HUES48 (cell line): ENCODE results near the gene NOTCH3.

Source experiments
- H3K27ac ChIP-seq: one replicate; pipeline ENCODE4 v1.7.0; 2013; ENCODE audit warnings: low read depth, low read length, inconsistent platforms
- H3K27me3 ChIP-seq: 2 replicates; pipeline ENCODE4 v1.6.1; 2013; ENCODE audit warnings: mild to moderate bottlenecking, low read length; ENCODE audit not compliant: control insufficient read depth, insufficient read depth
- H3K36me3 ChIP-seq: 2 replicates; pipeline ENCODE4 v1.6.1; 2013; ENCODE audit warnings: low read length; ENCODE audit not compliant: control insufficient read depth, insufficient read depth
- H3K4me1 ChIP-seq: 2 replicates; pipeline ENCODE4 v1.6.1; 2013; ENCODE audit warnings: mild to moderate bottlenecking, low read length; ENCODE audit not compliant: control insufficient read depth, insufficient read depth
- H3K4me3 ChIP-seq: 2 replicates; pipeline ENCODE4 v1.5.1; 2013; ENCODE audit warnings: mild to moderate bottlenecking, low read depth, low read length
- H3K9ac ChIP-seq: 2 replicates; pipeline ENCODE4 v1.6.1; 2013; ENCODE audit warnings: mild to moderate bottlenecking, low read depth, low read length, moderate library complexity
- H3K9me3 ChIP-seq: 2 replicates; pipeline ENCODE4 v1.6.1; 2013; ENCODE audit warnings: low read length; ENCODE audit not compliant: control insufficient read depth, insufficient read depth

NOTCH3 gene

GRCh38 chr19:15128162-15128770, 72.5 kb downstream of the NOTCH3 start:
- Histone ChIP-seq H3K27me3 (no peaks in the 10 kb centered on the region), H3K9ac (no peak overlapping the region), H3K36me3 (peaks cover 7% of the 10 kb centered on the region; the same call in 1 of the 2 replicates), H3K4me1 (no peaks in the 10 kb centered on the region), H3K4me3 (no peak overlapping the region), H3K9me3 (no peaks in the 10 kb centered on the region), H3K27ac (no peak overlapping the region)

- Histone ChIP-seq H3K4me3 (peak overlapping the region; percentile 39), H3K9ac (no peak overlapping the region), H3K27me3 (no peaks in the 10 kb centered on the region), H3K9me3 (no peaks in the 10 kb centered on the region), H3K36me3 (peaks cover 20% of the 10 kb centered on the region), H3K27ac (no peak overlapping the region), H3K4me1 (no peaks in the 10 kb centered on the region)
Measured at GRCh38 chr19:15126131-15126910, 74.5 kb downstream of the NOTCH3 start.

DNA sequence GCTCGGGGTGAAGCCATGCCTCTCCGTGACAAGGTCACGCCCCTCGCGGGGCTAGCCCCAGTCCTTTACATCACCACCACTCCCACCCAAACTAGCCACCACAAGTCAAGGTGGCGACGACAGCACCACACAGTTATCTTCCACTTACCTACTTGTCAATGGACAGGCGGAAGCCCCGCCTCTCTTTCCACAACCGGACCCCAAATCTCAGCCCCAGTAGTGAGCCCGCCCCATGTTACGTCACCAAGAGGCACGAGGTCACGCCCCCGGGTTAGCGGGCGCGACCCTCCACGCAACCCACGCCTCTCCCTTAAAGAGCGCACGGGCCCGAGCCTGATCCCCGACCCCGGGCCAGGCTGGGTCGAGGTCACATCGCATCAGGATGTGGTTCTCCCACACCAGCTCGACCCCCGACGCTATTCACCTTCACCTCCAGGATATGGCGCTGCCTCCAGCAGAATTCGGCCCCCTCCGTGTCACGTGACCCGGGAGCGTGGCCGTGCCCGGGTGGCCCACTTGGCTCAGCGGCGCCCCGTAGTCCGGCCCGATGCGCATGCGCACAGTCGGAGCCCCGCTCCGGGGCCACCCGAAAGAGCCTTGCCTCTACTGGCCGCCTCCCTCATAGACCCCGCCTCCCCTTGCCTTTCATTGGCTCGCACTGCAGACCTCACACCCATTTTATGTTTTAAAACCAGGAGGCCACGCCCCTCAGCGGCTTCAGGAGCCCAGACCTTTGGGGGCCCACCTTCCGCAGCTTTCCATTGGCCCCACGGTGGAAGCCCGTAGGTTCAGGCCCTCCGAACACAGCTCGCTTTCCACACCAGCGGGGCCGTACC, 75.3 kb downstream of the NOTCH3 start:
- Histone ChIP-seq H3K9ac (peak overlapping the region; percentile 84), H3K36me3 (peaks cover 29% of the 10 kb centered on the region), H3K27me3 (no peaks in the 10 kb centered on the region), H3K9me3 (no peaks in the 10 kb centered on the region), H3K4me3 (peak overlapping the region; percentile 88), H3K4me1 (no peaks in the 10 kb centered on the region), H3K27ac (peak overlapping the region; percentile 96)

DNA sequence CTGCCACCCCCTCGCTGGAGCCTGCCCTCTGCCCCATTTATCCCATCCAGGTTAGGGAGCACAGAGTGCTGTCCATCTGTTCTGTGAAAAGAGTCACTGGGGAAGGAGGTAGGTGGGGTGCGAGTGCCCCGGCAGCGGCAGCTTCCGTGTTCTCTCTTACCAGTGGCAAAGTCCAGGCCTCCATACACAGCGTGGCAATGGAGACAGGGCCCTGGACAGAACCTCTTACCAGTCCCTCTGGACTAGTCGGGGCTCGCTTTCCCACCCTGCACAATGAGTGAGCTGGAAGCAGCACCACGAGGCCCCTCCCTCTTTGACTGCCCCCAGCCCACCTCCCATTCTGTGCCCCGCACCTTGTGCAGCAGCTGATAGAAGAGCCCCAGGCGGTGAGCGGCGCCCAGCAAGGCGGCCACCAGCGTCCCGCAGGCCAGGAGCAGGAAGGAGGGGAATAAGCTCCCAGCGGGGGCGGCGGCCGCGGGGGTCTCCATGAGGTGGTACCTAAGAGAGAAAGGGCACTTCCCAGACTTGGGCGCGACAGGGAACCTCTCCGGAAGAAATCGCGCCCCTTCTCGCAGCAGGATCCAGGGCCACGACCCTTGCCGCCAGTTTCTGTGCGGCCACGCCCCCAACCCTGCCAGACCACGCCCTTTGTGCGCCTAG, 76.1 kb downstream of the NOTCH3 start:
- H3K9me3 ChIP-seq = no peaks in the 10 kb centered on the region

GRCh38 chr19:15123900-15124299, 76.9 kb downstream of the NOTCH3 start:
- Histone ChIP-seq H3K27ac (no peak overlapping the region), H3K4me1 (no peaks in the 10 kb centered on the region), H3K9ac (no peak overlapping the region), H3K36me3 (peaks cover 44% of the 10 kb centered on the region), H3K27me3 (no peaks in the 10 kb centered on the region), H3K9me3 (no peaks in the 10 kb centered on the region), H3K4me3 (peak overlapping the region; percentile 88; the same call in 1 of the 2 replicates)

More for the DNA sequence above, 76.1 kb downstream of the NOTCH3 start:
- H3K4me3 ChIP-seq = peak overlapping the region; percentile 88
- peak overlapping the region; percentile 32; the same call in 1 of the 2 replicates for H3K9ac ChIP-seq
- peaks cover 36% of the 10 kb centered on the region for H3K36me3 ChIP-seq
- no peaks in the 10 kb centered on the region for H3K4me1 ChIP-seq
- H3K27me3 ChIP-seq = no peaks in the 10 kb centered on the region
- H3K27ac ChIP-seq = peak overlapping the region; percentile 96

DNA sequence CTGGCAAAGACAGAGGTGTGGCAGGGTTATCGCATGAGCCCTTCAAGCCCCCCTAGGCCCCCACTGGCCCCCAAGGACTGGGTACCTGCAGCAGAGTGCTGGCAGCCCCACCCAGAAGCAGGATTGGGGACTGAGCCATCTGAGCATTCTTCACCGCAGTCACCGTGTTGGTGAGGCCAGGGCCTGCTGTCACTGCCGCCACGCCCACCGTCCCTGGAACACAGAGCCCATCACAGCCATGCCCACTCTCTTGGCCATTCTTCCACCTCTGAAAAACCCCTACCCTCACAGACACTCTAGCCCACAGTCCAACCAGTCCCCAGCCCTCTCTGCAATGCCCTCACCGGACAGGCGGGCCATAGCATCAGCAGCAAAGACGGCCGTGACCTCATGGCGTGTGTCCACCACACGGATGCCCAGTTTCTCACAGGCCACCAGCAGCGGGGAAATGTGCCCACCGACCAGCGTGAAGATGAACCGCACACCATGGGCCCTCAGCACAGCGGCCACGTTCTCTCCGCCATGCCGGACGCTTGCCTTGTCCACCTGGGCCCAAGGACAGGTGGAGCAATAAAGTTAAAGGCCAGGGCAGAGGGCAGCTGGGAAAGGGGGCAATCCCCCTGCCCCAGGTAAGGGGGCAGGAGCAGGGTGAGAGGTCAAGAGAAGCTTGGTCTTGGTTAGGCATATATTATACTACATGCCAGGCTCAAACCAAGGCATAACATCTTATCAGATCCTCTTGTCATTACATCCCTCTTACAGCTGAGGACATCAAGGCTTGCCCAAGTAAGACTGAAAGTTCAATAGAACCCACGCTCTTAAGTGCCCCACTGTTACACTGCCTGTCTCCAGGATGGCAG, 77.5 kb downstream of the NOTCH3 start:
- H3K27me3 ChIP-seq = no peaks in the 10 kb centered on the region
- no peak overlapping the region for H3K9ac ChIP-seq
- H3K9me3 ChIP-seq = no peaks in the 10 kb centered on the region
- no peak overlapping the region for H3K4me3 ChIP-seq
- H3K27ac ChIP-seq = no peak overlapping the region
- peaks cover 50% of the 10 kb centered on the region for H3K36me3 ChIP-seq
- no peaks in the 10 kb centered on the region for H3K4me1 ChIP-seq

- H3K9ac ChIP-seq = no peak overlapping the region
- H3K27me3 ChIP-seq = no peaks in the 10 kb centered on the region
- no peak overlapping the region for H3K4me3 ChIP-seq
- H3K27ac ChIP-seq = no peak overlapping the region
- no peaks in the 10 kb centered on the region for H3K9me3 ChIP-seq
- no peaks in the 10 kb centered on the region for H3K4me1 ChIP-seq
- peaks cover 58% of the 10 kb centered on the region for H3K36me3 ChIP-seq
Measured at GRCh38 chr19:15122331-15123030, 78.3 kb downstream of the NOTCH3 start.

DNA sequence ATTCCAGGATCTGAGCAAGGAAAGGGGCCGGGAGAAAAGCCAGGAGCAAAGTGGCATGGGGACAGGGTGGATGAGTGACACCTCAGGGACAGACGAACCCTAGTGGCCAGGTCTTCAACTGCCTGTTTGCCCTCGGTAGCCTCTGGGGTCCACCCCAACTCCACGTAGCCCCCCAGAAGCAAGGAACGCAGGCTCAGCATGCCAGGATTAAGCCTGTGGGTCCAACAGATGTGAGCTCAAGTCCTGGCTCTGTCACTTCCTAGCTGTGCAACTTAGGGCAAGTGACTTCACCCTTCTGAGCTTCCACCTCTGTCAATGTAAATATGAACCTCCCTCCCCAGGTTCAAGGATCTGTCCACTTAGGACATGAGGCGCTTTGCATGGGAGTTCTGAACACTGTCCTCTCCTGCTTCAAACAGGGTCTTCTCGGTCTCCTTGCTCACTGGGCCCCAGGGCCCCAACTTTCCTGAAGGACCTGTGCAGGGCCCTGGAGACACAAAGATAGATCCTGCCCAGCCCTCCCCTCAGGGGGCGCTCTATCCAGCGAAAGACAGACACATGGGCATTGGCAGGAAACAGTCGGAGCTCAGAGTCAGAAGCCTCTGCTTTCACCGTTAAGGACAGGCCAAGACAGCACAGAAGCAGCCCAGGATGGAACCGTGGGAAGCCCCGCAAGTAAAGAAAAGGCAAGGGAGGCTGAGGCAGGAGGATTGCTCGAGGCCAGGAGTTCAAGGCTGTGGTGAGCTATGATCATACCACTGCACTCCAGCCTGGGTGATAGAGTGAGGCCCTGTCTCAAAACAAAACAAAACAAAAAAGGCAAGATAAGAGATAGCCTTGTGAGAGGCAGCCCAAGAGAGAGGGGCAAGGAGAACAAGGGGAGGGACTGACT, 80.4 kb downstream of the NOTCH3 start:
- H3K27ac ChIP-seq = no peak overlapping the region
- H3K9ac ChIP-seq = no peak overlapping the region
- H3K4me1 ChIP-seq = no peaks in the 10 kb centered on the region
- no peak overlapping the region for H3K4me3 ChIP-seq
- peaks cover 79% of the 10 kb centered on the region for H3K36me3 ChIP-seq
- no peaks in the 10 kb centered on the region for H3K9me3 ChIP-seq
- H3K27me3 ChIP-seq = no peaks in the 10 kb centered on the region

DNA sequence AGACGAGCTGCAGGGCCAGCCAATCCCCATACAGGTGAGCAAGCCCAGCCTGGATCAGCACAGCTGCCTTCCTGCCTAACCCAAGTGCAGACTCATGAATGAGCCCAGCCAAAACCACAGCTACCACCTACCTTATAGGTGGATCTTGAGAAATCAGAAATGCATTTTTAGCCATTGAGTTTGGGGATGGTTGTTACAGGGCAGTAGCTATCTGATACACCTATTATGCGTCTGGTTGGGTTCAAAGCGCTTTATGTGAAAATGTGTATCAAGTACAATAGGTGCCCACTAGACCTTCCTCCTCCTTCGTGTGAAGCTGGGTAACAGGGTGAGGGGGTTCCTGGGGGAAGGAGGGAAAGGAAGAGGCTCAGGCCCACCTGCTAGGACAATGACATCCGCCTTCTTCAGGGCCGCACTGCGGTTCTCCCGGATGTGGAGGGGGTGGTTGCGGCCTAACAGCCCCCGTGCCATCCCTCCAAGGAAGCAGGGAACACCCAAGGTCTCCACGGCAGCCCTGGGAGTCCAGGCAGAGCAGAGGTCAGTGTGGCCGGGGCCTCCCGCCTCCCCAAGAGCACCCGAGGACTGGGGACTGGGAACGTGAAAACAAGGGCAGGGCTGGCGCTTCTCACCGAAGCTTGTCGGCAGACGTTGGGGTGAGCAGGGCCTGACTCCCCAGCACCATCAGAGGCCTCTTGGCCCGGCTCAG, 81.9 kb downstream of the NOTCH3 start:
- Histone ChIP-seq H3K27me3 (no peaks in the 10 kb centered on the region), H3K27ac (no peak overlapping the region), H3K4me1 (no peaks in the 10 kb centered on the region), H3K4me3 (no peak overlapping the region), H3K36me3 (peaks cover 90% of the 10 kb centered on the region), H3K9ac (no peak overlapping the region), H3K9me3 (no peaks in the 10 kb centered on the region)
